ENCODE results near the gene TMED1. TPM values are rescaled to one million over a fixed set of nuclear protein-coding genes. Genes with fewer than 3 reads are reported as not detected.
"Not testable (repeated sequence)": the region's sequence is repeated elsewhere in the genome, so short reads cannot be mapped to it uniquely, and the experiment has no call there.

Gene TMED1
- total RNA-seq, 1 donor from 2014 or later: 14.2 TPM

- intact Hi-C loops (cut with micrococcal nuclease): no loop called here
These were observed 27.2 kb upstream of the TMED1 start for GRCh38 chr19:10863107-10863717.

GRCh38 chr19:10862561-10863106 lies 26.6 kb upstream of the TMED1 start:
- intact Hi-C loops (cut with micrococcal nuclease): no loop called here

- intact Hi-C loops (cut with micrococcal nuclease): no loop called here
These were observed 25.2 kb upstream of the TMED1 start for GRCh38 chr19:10861103-10861651.

- intact Hi-C loops (cut with micrococcal nuclease): loop anchor here (1.0 kb wide), 1 partner anchor 141 kb away; no protein-coding TSS in a partner anchor
These were observed 22.3 kb upstream of the TMED1 start for GRCh38 chr19:10858204-10858828.

- intact Hi-C loops (cut with micrococcal nuclease): not testable (repeated sequence)
These were observed 20.9 kb upstream of the TMED1 start for GRCh38 chr19:10856899-10857298.

- intact Hi-C loops (cut with micrococcal nuclease): no loop called here
These were observed 20.0 kb upstream of the TMED1 start for GRCh38 chr19:10855879-10856522.

GRCh38 chr19:10854350-10855089 lies 18.5 kb upstream of the TMED1 start:
- intact Hi-C loops (cut with micrococcal nuclease): no loop called here

GRCh38 chr19:10852941-10853340 lies 16.9 kb upstream of the TMED1 start:
- intact Hi-C loops (cut with micrococcal nuclease): no loop called here

- intact Hi-C loops (cut with micrococcal nuclease): no loop called here
These were observed 16.2 kb upstream of the TMED1 start for GRCh38 chr19:10852098-10852800.

- intact Hi-C loops (cut with micrococcal nuclease): no loop called here
These were observed 14.6 kb upstream of the TMED1 start for GRCh38 chr19:10850631-10851030.

GRCh38 chr19:10848230-10848856 lies 12.3 kb upstream of the TMED1 start, which contains the start of gene C19orf38:
C19orf38 (plus strand) TSS chr19:10848415; CDS start chr19:10848509, 94 bp downstream.
- intact Hi-C loops (cut with micrococcal nuclease): no loop called here

GRCh38 chr19:10846500-10847202 lies 10.6 kb upstream of the TMED1 start:
- intact Hi-C loops (cut with micrococcal nuclease): no loop called here

GRCh38 chr19:10842788-10843187 lies 6.8 kb upstream of the TMED1 start:
- intact Hi-C loops (cut with micrococcal nuclease): no loop called here

- intact Hi-C loops (cut with micrococcal nuclease): loop anchor here (5.0 to 10.0 kb wide), 2 partner anchors 337 to 365 kb away; partner anchors contain the start of gene KEAP1
These were observed 3.4 kb upstream of the TMED1 start for GRCh38 chr19:10839114-10840050.

GRCh38 chr19:10838377-10838776 lies 2.4 kb upstream of the TMED1 start:
- intact Hi-C loops (cut with micrococcal nuclease): loop anchor here (5.0 to 10.0 kb wide), 2 partner anchors 336 to 364 kb away; partner anchors contain the start of gene KEAP1

GRCh38 chr19:10837649-10838048 lies 1.6 kb upstream of the TMED1 start:
- intact Hi-C loops (cut with micrococcal nuclease): loop anchor here (5.0 to 10.0 kb wide), 2 partner anchors 335 to 363 kb away; partner anchors contain the start of gene KEAP1

- intact Hi-C loops (cut with micrococcal nuclease): loop anchor here (1.0 to 10.0 kb wide), 10 partner anchors 28 to 503 kb away; partner anchors contain the start of genes CARM1, KEAP1, RAVER1 and TIMM29
These were observed 693 bp upstream of the TMED1 start for GRCh38 chr19:10836479-10837330.
